K562 (cell line): ENCODE data around the gene BIVM. TPM values are rescaled to one million over a fixed set of nuclear protein-coding genes. Genes with fewer than 3 reads are reported as not detected.

Experiments
- ATAC-seq: fragments of 200-7000 bp; cut with Tn5 transposase; 3 replicates; pipeline ENCODE4 v1.9.1; 2020; ENCODE audit warnings: moderate library complexity
- BruUV-seq: library from RNA; stranded (reverse); fragments of 400-500 nt; replicated peaks from 2 replicates; lab custom pipeline; 2021; lab: Mats Ljungman, UMichigan
- CTCF ChIA-PET: fragments of 300-600 bp; formaldehyde crosslinking; extraction: SDS; loops from one replicate; lab custom pipeline; 2021; ENCODE audit warnings: low intra/inter-chr PET ratio; lab: Yijun Ruan, JAX
- POLR2A ChIA-PET: fragments of 300-600, 350-650 bp; sonication (Branson Sonifier 250); formaldehyde crosslinking; extraction: SDS; loops from one replicate; lab custom pipeline; 2021; ENCODE audit warnings: antibody characterized with exemption, inconsistent platforms; lab: Yijun Ruan, JAX
- DNase-seq, 4 experiments: peaks; one replicate each; pipeline versions ENCODE4 v3.0.0 to v3.0.0-alpha.2; 2011 to 2018; ENCODE audit warnings: low spot score in 3 of 4, mixed read lengths in 3 of 4; ENCODE audit errors: extremely low read depth in 1 of 4
- FAIRE-seq: peaks from 2 replicates; lab custom pipeline; 2011; peaks lifted over from hg19 to GRCh38; lab: Jason Lieb, UNC
- H2AFZ ChIP-seq: 2 replicates; pipeline ENCODE4 v1.6.0; 2011; ENCODE audit warnings: low read depth, low read length, control low read depth, inconsistent platforms
- H3K27ac ChIP-seq: fragments of 200-600 bp; 3 replicates; pipeline ENCODE4 v1.8.0; 2011; ENCODE audit warnings: low read depth, mild to moderate bottlenecking, control low read depth, inconsistent platforms, low read length, moderate library complexity, mixed read lengths; ENCODE audit errors: extremely low read depth
- H3K27me3 ChIP-seq, 2 experiments: fragments of 300-600 bp in 1 of 2; 2 replicates in 1 of 2; 3 replicates in 1 of 2; pipeline versions ENCODE4 v1.6.0 to v1.8.0; 2011; ENCODE audit warnings: inconsistent platforms in 2 of 2, low read length in 2 of 2, mild to moderate bottlenecking in 1 of 2, mixed read lengths in 1 of 2, moderate library complexity in 1 of 2; ENCODE audit not compliant: control insufficient read depth in 2 of 2, insufficient read depth in 2 of 2
- H3K36me3 ChIP-seq: fragments of 300-600 bp; 3 replicates; pipeline ENCODE4 v1.8.0; 2011; ENCODE audit warnings: mild to moderate bottlenecking, low read length, inconsistent platforms; ENCODE audit not compliant: control insufficient read depth, insufficient read depth
- H3K4me1 ChIP-seq, 2 experiments: fragments of 200-600 bp in 1 of 2; replicated peaks in 1 of 2; 2 replicates in 1 of 2; 3 replicates in 1 of 2; pipeline versions ENCODE4 v1.5.1 to v1.8.0; 2011; ENCODE audit warnings: inconsistent platforms in 2 of 2, low read length in 2 of 2, mild to moderate bottlenecking in 1 of 2, mixed read lengths in 1 of 2, moderate library complexity in 1 of 2; ENCODE audit not compliant: control insufficient read depth in 2 of 2, insufficient read depth in 2 of 2
- H3K4me2 ChIP-seq: 2 replicates; pipeline ENCODE4 v1.6.1; 2011; ENCODE audit warnings: low read length, control low read depth, inconsistent platforms, mixed read lengths; ENCODE audit not compliant: insufficient read depth
- H3K4me3 ChIP-seq: fragments of 200-600 bp; sonication (generic), shearing (Covaris generic); 2 replicates; pipeline ENCODE4 v1.5.1; 2016; ENCODE audit warnings: control low read depth, inconsistent platforms
- H3K79me2 ChIP-seq: fragments of 200-600 bp; 3 replicates; pipeline ENCODE4 v1.8.0; 2011; ENCODE audit warnings: low read length, inconsistent platforms; ENCODE audit not compliant: control insufficient read depth, insufficient read depth
- H3K9ac ChIP-seq, 2 experiments: 2 replicates each; pipeline versions ENCODE4 v1.6.0 to v1.6.1; 2011; ENCODE audit warnings: low read depth in 2 of 2, low read length in 2 of 2, control low read depth in 1 of 2, inconsistent platforms in 1 of 2, mild to moderate bottlenecking in 1 of 2, mixed read lengths in 1 of 2; ENCODE audit not compliant: insufficient read depth in 1 of 2
- H3K9me1 ChIP-seq: one replicate; pipeline ENCODE4 v1.6.0; 2011; ENCODE audit warnings: inconsistent platforms, mild to moderate bottlenecking, low read length, moderate library complexity; ENCODE audit not compliant: control insufficient read depth, insufficient read depth
- H3K9me3 ChIP-seq: replicated peaks from 2 replicates; pipeline ENCODE4 v1.5.1; 2011; ENCODE audit warnings: low read depth, low read length, inconsistent platforms; ENCODE audit not compliant: control insufficient read depth, insufficient read depth
- H4K20me1 ChIP-seq: replicated peaks from 2 replicates; pipeline ENCODE4 v1.6.1; 2011; ENCODE audit warnings: low read length, inconsistent platforms, mixed read lengths; ENCODE audit not compliant: control insufficient read depth, insufficient read depth
- ASH1L ChIP-seq: fragments of 450-650 bp; IDR thresholded peaks from 2 replicates; pipeline ENCODE4 v1.6.1; 2018; ENCODE audit warnings: borderline replicate concordance, mild to moderate bottlenecking, low read depth; ENCODE audit not compliant: partially characterized antibody
- CBFB ChIP-seq: sonication (generic); formaldehyde crosslinking; IDR thresholded peaks from 2 replicates; pipeline ENCODE4 v1.4.0; 2020; ENCODE audit warnings: mild to moderate bottlenecking, missing genetic modification reagents
- CEBPB ChIP-seq: fragments of 450-650 bp; IDR thresholded peaks from 2 replicates; pipeline ENCODE4 v1.6.1; 2016; ENCODE audit warnings: missing genetic modification characterization, missing compliant biosample characterization
- HNRNPH1 ChIP-seq: fragments of 200-400 bp; formaldehyde crosslinking; optimal IDR thresholded peaks from 2 replicates; pipeline ENCODE3; 2017; ENCODE audit warnings: low read depth, mild to moderate bottlenecking, low read length, moderate library complexity
- MTF1 ChIP-seq: fragments of 250-450 bp; sonication (Bioruptor Pico); IDR thresholded peaks from 2 replicates; pipeline ENCODE4 v1.9.0; 2021; ENCODE audit warnings: moderate library complexity, mild to moderate bottlenecking, inconsistent platforms, borderline replicate concordance
- NR3C1 ChIP-seq: sonication (generic); formaldehyde crosslinking; IDR thresholded peaks from 2 replicates; pipeline ENCODE4 v1.8.1; 2022; ENCODE audit warnings: missing genetic modification reagents
- PTTG1 ChIP-seq: fragments of 450-650 bp; IDR thresholded peaks from 2 replicates; pipeline ENCODE4 v1.6.1; 2016; ENCODE audit warnings: low read depth, mild to moderate bottlenecking, missing genetic modification characterization, missing compliant biosample characterization
- SRF ChIP-seq, 2 experiments: fragments of 250-450, 450-650 bp in 1 of 2; sonication (Bioruptor Pico) in 1 of 2; sonication (generic) in 1 of 2; formaldehyde crosslinking; IDR thresholded peaks; 2 replicates each; pipeline versions ENCODE4 v1.5.0 to v1.5.1; 2020 to 2022; ENCODE audit warnings: mild to moderate bottlenecking in 1 of 2, missing genetic modification reagents in 1 of 2
- TCF15 ChIP-seq: fragments of 250-450 bp; sonication (Bioruptor Pico); IDR thresholded peaks from 2 replicates; pipeline ENCODE4 v1.8.0; 2022; ENCODE audit warnings: moderate library complexity, mild to moderate bottlenecking, inconsistent platforms
- TEAD1 ChIP-seq, 2 experiments: fragments of 450-650 bp in 1 of 2; sonication (generic) in 1 of 2; formaldehyde crosslinking; IDR thresholded peaks; 2 replicates each; pipeline versions ENCODE4 v1.4.0 to v1.8.0; 2020 to 2022; ENCODE audit warnings: mild to moderate bottlenecking in 2 of 2, missing genetic modification reagents in 1 of 2
- TFAP4 ChIP-seq: sonication (generic); formaldehyde crosslinking; IDR thresholded peaks from 2 replicates; pipeline ENCODE4 v1.8.0; 2022; ENCODE audit warnings: missing genetic modification reagents, mild to moderate bottlenecking, moderate library complexity, borderline replicate concordance
- ZNF165 ChIP-seq: fragments of 250-450 bp; sonication (Bioruptor Pico); IDR thresholded peaks from 2 replicates; pipeline ENCODE4 v1.4.0; 2020; ENCODE audit warnings: borderline replicate concordance
- WGBS: fragments of 100-300 bp; shearing (Covaris generic); methylation state at CpG from one replicate; pipeline ENCODE4 v1.1.6; 2016; ENCODE audit warnings: low coverage, mixed read lengths; ENCODE audit not compliant: insufficient coverage; ENCODE audit errors: missing lambda C conversion rate; 5-methylcytosine and 5-hydroxymethylcytosine counted together
- in situ Hi-C: fragments of 300-500 bp; cut with MboI; formaldehyde crosslinking; loops from 4 replicates; pipeline ENCODE4 v1.15.0; 2018; ENCODE audit warnings: inconsistent platforms, mixed read lengths
- intact Hi-C: fragments of 100-400 bp; cut with micrococcal nuclease; formaldehyde crosslinking; loops from 2 replicates; pipeline ENCODE4 v1.14.2; 2022
- polyA plus RNA-seq, 8 experiments: library from polyadenylated mRNA; depleted of rRNA in 4 of 8; stranded (reverse) in 5 of 8; unstranded in 3 of 8; fragments of >200 nt; fragmentation: Nextera tagmentation in 2 of 8; fragmentation: Illumina TruSeq in 1 of 8; extraction: Ambion mirVana in 2 of 8; extraction: Trizol in 1 of 8; gene quantifications; 2 replicates each; pipeline versions ENCODE4 v1.2.1 to v1.2.3, GENCODE V29; 2011 to 2014; ENCODE audit warnings: inconsistent platforms in 1 of 8, missing spikeins in 1 of 8
- total RNA-seq, 7 experiments: library from RNA; depleted of rRNA in 6 of 7; stranded (reverse); fragments of >200 nt in 6 of 7; fragmentation: Illumina TruSeq in 2 of 7; extraction: Trizol in 2 of 7; gene quantifications; 2 replicates each; pipeline versions ENCODE4 v1.2.1 to v1.2.3, GENCODE V29; 2011 to 2021; ENCODE audit warnings: low replicate concordance in 1 of 7

BIVM gene
- total and polyA plus RNA-seq, 9 of the 15 experiments (the other 6 are each of a cell fraction or from before 2014, with no cell fraction given) = 3.6 to 23.1 (median 16.8) TPM

- Histone ChIP-seq H2AFZ (no peak overlapping the region), H3K36me3 (peaks cover 40% of the 10 kb centered on the region), H3K27me3 (no peaks in the 10 kb centered on the region), H3K4me1 (no peaks in the 10 kb centered on the region), H3K9ac (no peak overlapping the region), H3K27ac (no peak overlapping the region), H4K20me1 (no peaks in the 10 kb centered on the region), H3K9me3 (no peaks in the 10 kb centered on the region), H3K79me2 (no peaks in the 10 kb centered on the region), H3K4me3 (no peak overlapping the region), H3K4me2 (no peak overlapping the region), H3K9me1 (no peaks in the 10 kb centered on the region)
- FAIRE-seq (no peak), DNase-seq (no peak), ATAC-seq (no peak)
- ChIA-PET CTCF (no interaction called here), POLR2A (no interaction called here)
- no TSS peak for BruUV-seq
- in situ Hi-C loops = no loop called here
- intact Hi-C loops = no loop called here
- whole genome bisulfite sequencing = 83% methylated on average over 8 of the region's 8 CpGs
- no peak for TF ChIP-seq NR3C1 (CRISPR knock-in tag)
- no peak for TF ChIP-seq SRF (CRISPR knock-in tag; IDR thresholded peaks at IDR 0.05)
- TF ChIP-seq HNRNPH1 = no peak
- TF ChIP-seq TEAD1 (CRISPR knock-in tag; IDR thresholded peaks at IDR 0.05) = no peak
- no peak for TF ChIP-seq TCF15 (CRISPR knock-in tag)
- TF ChIP-seq ASH1L = no peak
- TF ChIP-seq PTTG1 (tag) = no peak
- no peak for TF ChIP-seq TFAP4
- TF ChIP-seq ZNF165 = no peak
- TF ChIP-seq MTF1 (CRISPR knock-in tag) = no peak
- TF ChIP-seq CBFB (CRISPR knock-in tag) = no peak
- TF ChIP-seq CEBPB = no peak
Observed at GRCh38 chr13:102825921-102826706, 27.2 kb downstream of the BIVM start.
